Esophagus squamous epithelium (tissue), 5 donors: ENCODE data around the gene GNB1L. TPM values are rescaled to one million over a fixed set of nuclear protein-coding genes. Genes with fewer than 3 reads are reported as not detected.
"Not testable (repeated sequence)": the region's sequence is repeated elsewhere in the genome, so short reads cannot be mapped to it uniquely, and the experiment has no call there.

Experiments used
- DNase-seq: peaks from one replicate; lab custom pipeline; 2025; lab: John Stamatoyannopoulos, UW
- H3K27ac ChIP-seq, 4 donors: fragments of 200-600 bp; sonication (generic); one replicate each; pipeline ENCODE4 v1.5.1; 2016 to 2019; ENCODE audit warnings: mild to moderate bottlenecking in 1 of 4
- H3K27me3 ChIP-seq, 4 donors: fragments of 200-600 bp; sonication (generic); 1 replicate in 3 of 4; 2 replicates in 1 of 4; pipeline versions ENCODE4 v1.5.1 to v1.6.0; 2017 to 2021; ENCODE audit warnings: antibody characterized with exemption in 1 of 4
- H3K36me3 ChIP-seq, 3 donors: fragments of 200-600 bp; sonication (generic); one replicate each; pipeline ENCODE4 v1.5.1; 2016 to 2019
- H3K4me1 ChIP-seq, 3 donors: fragments of 200-600 bp; sonication (generic); one replicate each; pipeline ENCODE4 v1.5.1; 2017 to 2019
- H3K4me3 ChIP-seq, 4 donors: fragments of 200-600 bp; sonication (generic); 1 replicate in 3 of 4; 2 replicates in 1 of 4; pipeline ENCODE4 v1.5.1; 2016 to 2019; ENCODE audit warnings: mild to moderate bottlenecking in 2 of 4, moderate library complexity in 1 of 4
- H3K9me3 ChIP-seq, 3 donors: fragments of 200-600 bp; sonication (generic); one replicate each; pipeline ENCODE4 v1.5.1; 2016 to 2019
- POLR2A ChIP-seq, 4 donors: fragments of 450-650 bp; IDR thresholded peaks; one replicate each; pipeline ENCODE4 v1.6.1; 2017; ENCODE audit warnings: antibody characterized with exemption in 4 of 4, mild to moderate bottlenecking in 4 of 4, moderate library complexity in 3 of 4
- WGBS, 2 donors: methylation state at CpG; one replicate each; pipeline ENCODE4 v1.1.5; 2018; 5-methylcytosine and 5-hydroxymethylcytosine counted together
- intact Hi-C: fragments of 100-400 bp; cut with DNase I; formaldehyde crosslinking; loops from one replicate; pipeline ENCODE4 v1.15.0; 2022
- total RNA-seq, 4 donors: library from RNA; depleted of rRNA; stranded (reverse); fragments of >200 nt; gene quantifications; one replicate each; pipeline ENCODE4 v1.1.0, GENCODE V29; 2016
- TF ChIP-seq, protein P1 (sequence below), 6 experiments: fragments of 450-650 bp in 4 of 6; fragments of 200-600 bp in 2 of 6; sonication (generic) in 2 of 6; IDR thresholded peaks; one replicate each; pipeline ENCODE4 v1.5.1; 2016 to 2019; ENCODE audit warnings: antibody characterized with exemption in 6 of 6, mild to moderate bottlenecking in 4 of 6, moderate library complexity in 4 of 6
- donor health status: DM: yes; HTN: yes; CAD: no.

GNB1L gene
- total RNA-seq, 4 donors from 2014 or later: 5.7 to 8.5 (median 6.4) TPM

- WGBS, 2 donors: 100% methylated on average over 1 of the region's 1 CpG; no CpG with 5 or more reads in 1 of the 2 donors
- Histone ChIP-seq H3K36me3 (no peaks in the 10 kb centered on the region), H3K4me3 (no peak overlapping the region), H3K4me1 (peaks cover 0 to 12% (median 0%) of the 10 kb centered on the region in 3 donors), H3K27ac (no peak overlapping the region), H3K27me3 (peaks cover 0 to 47% (median 0%) of the 10 kb centered on the region in 4 donors), H3K9me3 (peaks cover 0 to 5% (median 0%) of the 10 kb centered on the region in 3 donors)
- TF ChIP-seq POLR2A (IDR thresholded peaks at IDR 0.05): no peak
- TF ChIP-seq, protein P1, sequence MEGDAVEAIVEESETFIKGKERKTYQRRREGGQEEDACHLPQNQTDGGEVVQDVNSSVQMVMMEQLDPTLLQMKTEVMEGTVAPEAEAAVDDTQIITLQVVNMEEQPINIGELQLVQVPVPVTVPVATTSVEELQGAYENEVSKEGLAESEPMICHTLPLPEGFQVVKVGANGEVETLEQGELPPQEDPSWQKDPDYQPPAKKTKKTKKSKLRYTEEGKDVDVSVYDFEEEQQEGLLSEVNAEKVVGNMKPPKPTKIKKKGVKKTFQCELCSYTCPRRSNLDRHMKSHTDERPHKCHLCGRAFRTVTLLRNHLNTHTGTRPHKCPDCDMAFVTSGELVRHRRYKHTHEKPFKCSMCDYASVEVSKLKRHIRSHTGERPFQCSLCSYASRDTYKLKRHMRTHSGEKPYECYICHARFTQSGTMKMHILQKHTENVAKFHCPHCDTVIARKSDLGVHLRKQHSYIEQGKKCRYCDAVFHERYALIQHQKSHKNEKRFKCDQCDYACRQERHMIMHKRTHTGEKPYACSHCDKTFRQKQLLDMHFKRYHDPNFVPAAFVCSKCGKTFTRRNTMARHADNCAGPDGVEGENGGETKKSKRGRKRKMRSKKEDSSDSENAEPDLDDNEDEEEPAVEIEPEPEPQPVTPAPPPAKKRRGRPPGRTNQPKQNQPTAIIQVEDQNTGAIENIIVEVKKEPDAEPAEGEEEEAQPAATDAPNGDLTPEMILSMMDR (IDR thresholded peaks at IDR 0.05): no peak
- intact Hi-C loops: no loop called here
- no peak for DNase-seq
Measured at GRCh38 chr22:19782533-19782932, 72.1 kb downstream of the GNB1L start.

- no peak overlapping the region for H3K27ac ChIP-seq
Measured at GRCh38 chr22:19779685-19780268, 74.9 kb downstream of the GNB1L start.

DNA sequence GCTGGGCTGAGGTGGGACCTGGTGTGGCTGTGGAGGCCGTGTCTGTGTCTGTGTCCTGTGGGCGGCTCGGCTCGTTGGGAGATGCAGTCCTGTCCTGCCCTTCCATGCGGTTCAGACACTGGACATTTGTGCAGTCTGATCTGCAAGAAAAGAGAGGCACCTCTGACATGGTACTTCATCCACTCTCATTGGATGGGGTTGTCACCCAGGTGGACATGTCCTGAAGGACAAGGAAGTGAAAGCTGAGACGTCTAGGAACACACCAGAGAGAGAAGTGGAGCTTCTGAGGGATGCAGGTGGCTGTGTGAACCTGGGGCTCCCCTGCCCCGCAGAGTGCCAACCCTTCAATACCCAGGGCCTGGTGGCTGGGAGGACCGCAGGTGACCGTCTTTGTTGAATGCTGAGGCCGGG is 75.7 kb downstream of the GNB1L start:
- no peak for TF ChIP-seq POLR2A (IDR thresholded peaks at IDR 0.05)
- TF ChIP-seq, protein P1 (IDR thresholded peaks at IDR 0.05): no peak
- DNase-seq: no peak
- peaks cover 0 to 61% (median 0%) of the 10 kb centered on the region in 4 donors for H3K27me3 ChIP-seq
- intact Hi-C loops: no loop called here
- H3K36me3 ChIP-seq: no peaks in the 10 kb centered on the region
- WGBS, 2 donors: 80 to 86% methylated on average over 10 of the region's 10 CpGs
- H3K27ac ChIP-seq: no peak overlapping the region
- H3K4me3 ChIP-seq: no peak overlapping the region
- peaks cover 0 to 7% (median 0%) of the 10 kb centered on the region in 3 donors for H3K4me1 ChIP-seq
- H3K9me3 ChIP-seq: peaks cover 0 to 5% (median 0%) of the 10 kb centered on the region in 3 donors

More at GRCh38 chr22:19779685-19780268, 74.9 kb downstream of the GNB1L start:
- Histone ChIP-seq H3K4me3 (no peak overlapping the region), H3K36me3 (no peaks in the 10 kb centered on the region), H3K4me1 (peaks cover 0 to 12% (median 0%) of the 10 kb centered on the region in 3 donors), H3K9me3 (peaks cover 0 to 5% (median 0%) of the 10 kb centered on the region in 3 donors), H3K27me3 (peaks cover 0 to 67% (median 0%) of the 10 kb centered on the region in 4 donors)
- intact Hi-C loops: no loop called here
- no peak for DNase-seq
- TF ChIP-seq, protein P1 (IDR thresholded peaks at IDR 0.05): no peak
- TF ChIP-seq POLR2A (IDR thresholded peaks at IDR 0.05): no peak
- WGBS, 2 donors: 51 to 62% methylated on average over 13 of the region's 13 CpGs

DNA sequence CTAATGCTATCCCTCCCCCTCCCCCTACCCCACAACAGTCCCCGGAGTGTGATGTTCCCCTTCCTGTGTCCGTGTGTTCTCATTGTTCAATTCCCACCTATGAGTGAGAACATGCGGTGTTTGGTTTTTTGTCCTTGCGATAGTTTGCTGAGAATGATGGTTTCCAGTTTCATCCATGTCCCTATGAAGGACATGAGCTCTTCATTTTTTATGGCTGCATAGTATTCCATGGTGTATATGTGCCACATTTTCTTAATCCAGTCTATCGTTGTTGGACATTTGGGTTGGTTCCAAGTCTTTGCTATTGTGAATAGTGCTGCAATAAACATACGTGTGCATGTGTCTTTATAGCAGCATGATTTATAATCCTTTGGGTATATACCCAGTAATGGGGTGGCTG is 77.5 kb downstream of the GNB1L start:
- 68 to 78% methylated on average over 4 of the region's 6 CpGs for WGBS, 2 donors
- Histone ChIP-seq H3K27me3 (peaks cover 0 to 60% (median 0%) of the 10 kb centered on the region in 4 donors), H3K4me1 (peaks cover 0 to 10% (median 0%) of the 10 kb centered on the region in 3 donors)
- intact Hi-C loops, H3K36me3 ChIP-seq, H3K27ac ChIP-seq, H3K4me3 ChIP-seq, H3K9me3 ChIP-seq, DNase-seq: not testable (repeated sequence)

GRCh38 chr22:19776433-19777031 is 78.1 kb downstream of the GNB1L start:
- peaks cover 0 to 10% (median 0%) of the 10 kb centered on the region in 3 donors for H3K4me1 ChIP-seq
- no peak overlapping the region for H3K4me3 ChIP-seq
- H3K36me3 ChIP-seq: no peaks in the 10 kb centered on the region
- intact Hi-C loops: no loop called here
- DNase-seq: no peak
- H3K27me3 ChIP-seq: peaks cover 0 to 61% (median 0%) of the 10 kb centered on the region in 4 donors
- WGBS, 2 donors: 44 to 61% methylated on average over 12 to 13 of the region's 18 CpGs
- H3K27ac ChIP-seq: no peak overlapping the region
- TF ChIP-seq, protein P1 (IDR thresholded peaks at IDR 0.05): no peak
- TF ChIP-seq POLR2A (IDR thresholded peaks at IDR 0.05): no peak
- H3K9me3 ChIP-seq: peaks cover 0 to under 1% (median 0%) of the 10 kb centered on the region in 3 donors
